NCI-H2171 (cell line): ENCODE results near the gene QRSL1.
A peak's percentile ranks its signal among the peaks of the same experiment; 100 is the strongest.
"Not testable (repeated sequence)": the region's sequence is repeated elsewhere in the genome, so short reads cannot be mapped to it uniquely, and the experiment has no call there.

Source experiments
- DNase-seq: peaks from one replicate; lab custom pipeline; 2025; lab: John Stamatoyannopoulos, UW

Gene QRSL1

GRCh38 chr6:106629103-106629858 lies at the start of gene QRSL1, which contains the start of gene RTN4IP1:
Gene QRSL1, plus strand, starts transcription at chr6:106629578. Its CDS starts 104 bp downstream, at chr6:106629682.
Gene RTN4IP1, minus strand, starts transcription at chr6:106629498. Its CDS starts 477 bp downstream, at chr6:106629021.
- peak; percentile 84 for DNase-seq

DNA sequence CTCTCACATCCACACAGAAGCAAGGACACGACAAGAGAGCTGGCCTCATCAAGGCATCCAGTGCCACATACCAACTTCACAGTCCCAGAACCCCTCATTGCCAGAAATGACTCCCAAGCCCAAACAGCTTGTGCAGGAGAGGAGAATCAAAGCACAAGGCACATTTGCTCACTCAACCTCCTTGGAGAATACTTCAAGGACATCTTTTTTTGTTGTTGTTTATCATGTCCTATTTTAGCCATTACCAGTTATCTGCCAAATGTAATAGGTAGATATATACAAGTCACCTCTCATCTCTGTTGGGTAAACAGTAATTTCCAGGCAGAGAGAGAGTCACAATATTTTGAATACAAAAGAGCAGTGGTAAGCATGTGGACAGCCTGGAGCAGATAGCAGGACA lies 47.9 kb upstream of the QRSL1 start:
- DNase-seq = no peak

DNA sequence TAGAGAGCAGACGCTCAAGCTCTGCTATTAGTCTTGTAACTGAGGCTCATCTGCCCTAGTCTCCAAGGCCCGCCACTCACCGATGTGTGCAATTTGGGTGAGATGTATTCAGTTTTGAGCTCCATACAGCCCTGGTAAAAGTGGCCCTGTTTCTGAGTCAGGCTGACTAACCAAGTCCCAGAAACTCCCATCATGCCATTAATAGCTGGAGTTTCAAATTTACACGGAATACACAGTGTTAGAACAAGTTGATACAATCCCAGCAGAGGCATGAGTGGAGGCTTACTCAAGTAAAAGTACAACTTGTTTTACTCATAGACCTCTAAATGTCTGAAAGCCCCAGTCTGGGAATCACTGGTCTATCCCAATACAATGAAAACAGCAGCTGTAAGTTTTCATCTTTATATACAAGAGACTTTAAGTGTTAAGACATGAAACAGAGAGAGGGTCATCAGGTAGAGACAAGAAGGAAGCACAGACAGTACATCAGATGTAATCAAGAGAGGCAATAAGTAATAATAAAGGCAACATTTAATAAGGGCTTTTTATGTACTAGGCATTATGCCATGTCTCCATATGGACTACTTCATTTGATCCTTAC lies 42.5 kb upstream of the QRSL1 start:
- DNase-seq = no peak

DNA sequence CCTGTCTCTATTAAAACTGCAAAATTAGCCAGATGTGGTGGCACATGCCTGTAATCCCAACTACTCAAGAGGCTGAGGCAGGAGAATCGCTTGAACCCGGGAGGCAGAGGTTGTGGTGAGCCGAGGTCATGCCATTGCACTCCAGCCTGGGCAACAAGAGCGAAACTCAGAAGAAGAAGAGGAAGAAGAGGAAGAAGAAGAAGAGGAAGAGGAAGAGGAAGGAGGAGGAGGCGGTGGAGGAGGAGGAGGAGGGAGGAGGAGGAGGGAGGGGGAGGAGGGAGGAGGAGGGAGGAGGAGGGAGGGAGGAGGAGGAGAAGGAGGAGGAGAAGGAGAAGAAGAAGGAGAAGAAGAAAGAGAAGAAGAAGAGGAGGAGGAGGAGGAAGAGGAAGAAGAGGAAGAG lies 40.4 kb upstream of the QRSL1 start:
- DNase-seq = not testable (repeated sequence)

DNA sequence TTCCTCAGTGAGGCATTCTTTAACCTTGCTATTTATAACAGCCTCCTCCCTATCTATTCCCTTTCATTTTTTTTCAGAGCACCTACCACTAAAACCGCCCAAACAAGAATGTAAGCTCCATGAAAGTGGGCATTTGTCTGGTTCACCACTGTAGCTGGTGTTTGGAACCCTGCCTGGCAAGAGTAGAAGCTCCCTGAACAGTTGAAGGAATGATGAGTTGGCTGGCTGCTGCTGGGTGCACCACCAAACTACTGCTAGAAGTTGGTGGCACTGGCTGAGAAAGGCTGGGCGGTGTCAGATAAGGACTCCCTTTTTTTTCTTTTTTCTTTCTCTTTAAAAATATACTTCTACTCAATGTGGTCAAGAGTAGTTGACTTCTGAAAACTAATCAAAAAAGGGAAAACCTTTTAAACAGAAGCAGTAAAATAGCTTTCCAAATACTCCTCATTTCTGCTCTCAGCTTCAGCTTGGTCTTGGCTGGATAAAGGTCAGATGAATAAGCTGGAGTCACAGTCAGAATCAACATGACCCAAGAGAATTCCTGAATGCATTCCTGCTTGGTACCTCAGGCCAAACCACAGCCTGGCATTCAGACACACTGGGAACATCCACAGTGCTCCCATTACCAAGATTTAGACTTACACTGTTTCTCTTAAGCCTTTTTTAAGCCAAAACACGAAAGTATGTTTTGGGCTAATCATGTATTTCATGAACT lies 38.1 kb upstream of the QRSL1 start:
- no peak for DNase-seq

- no peak for DNase-seq
Measured at GRCh38 chr6:106599440-106599839, 29.9 kb upstream of the QRSL1 start.

- no peak for DNase-seq
Measured at GRCh38 chr6:106600329-106600728, 29.0 kb upstream of the QRSL1 start.

- DNase-seq = no peak
Measured at GRCh38 chr6:106608080-106608668, 21.2 kb upstream of the QRSL1 start.

DNA sequence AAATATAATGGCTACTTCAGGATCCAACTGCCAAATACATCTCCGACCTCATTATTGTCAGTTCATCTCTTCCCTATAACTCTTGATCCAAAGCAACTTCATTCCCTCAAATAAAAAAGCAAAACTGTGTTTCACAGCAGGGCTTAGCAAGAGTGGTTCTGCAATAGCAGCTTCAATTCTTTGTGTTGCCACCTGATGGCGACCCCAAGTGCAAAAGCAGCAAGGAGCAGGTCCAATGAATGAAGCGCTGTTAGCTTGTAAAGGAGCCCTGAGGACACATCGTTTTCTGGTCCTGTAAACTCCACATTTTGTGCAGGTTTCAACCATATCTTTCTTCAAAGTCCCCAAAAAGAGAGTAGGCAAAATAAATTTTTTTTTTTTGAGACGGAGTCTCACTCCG lies 19.7 kb upstream of the QRSL1 start:
- peak; percentile 6 for DNase-seq

DNA sequence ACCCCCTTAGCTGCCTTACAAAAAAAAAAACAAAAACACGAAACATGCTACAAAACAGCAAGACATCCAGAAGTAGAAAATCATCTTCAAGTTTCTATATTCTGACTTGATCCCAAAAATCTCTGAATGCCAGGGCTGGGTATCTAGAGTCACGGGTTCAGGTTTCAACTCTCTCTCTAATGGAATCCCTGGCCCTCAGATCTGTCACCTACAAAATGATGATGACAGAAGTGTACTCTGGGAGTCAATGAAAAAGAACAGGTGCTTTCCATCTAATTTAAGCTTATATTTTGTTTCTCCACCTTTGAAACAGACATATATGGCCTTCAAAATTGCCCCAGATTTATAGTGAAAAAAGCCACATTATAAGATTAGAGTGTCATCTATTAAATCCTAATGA lies 18.3 kb upstream of the QRSL1 start:
- DNase-seq = no peak

GRCh38 chr6:106612671-106613416 lies 16.5 kb upstream of the QRSL1 start:
- DNase-seq = no peak

GRCh38 chr6:106613590-106613989 lies 15.8 kb upstream of the QRSL1 start:
- no peak for DNase-seq

- DNase-seq = no peak
Measured at GRCh38 chr6:106614166-106614565, 15.2 kb upstream of the QRSL1 start.

GRCh38 chr6:106614592-106615257 lies 14.7 kb upstream of the QRSL1 start:
- no peak for DNase-seq

DNA sequence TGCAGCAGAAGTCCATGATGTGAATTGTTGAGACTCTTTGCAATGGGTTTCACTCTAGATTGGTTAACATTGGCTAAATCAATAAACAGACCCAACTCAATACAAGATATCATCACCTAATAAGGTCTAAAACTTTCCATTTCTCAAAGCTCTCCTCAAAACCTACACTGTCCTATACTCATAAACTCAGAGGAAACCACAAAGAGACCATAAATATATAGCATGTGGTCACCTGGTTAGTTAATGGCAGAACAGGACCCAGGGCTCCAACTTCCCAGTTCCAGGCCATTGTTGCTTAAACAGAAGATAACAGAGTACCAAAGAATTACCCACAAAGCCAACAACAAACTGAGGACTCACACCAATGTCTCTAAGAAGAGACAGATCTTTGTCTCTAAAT lies 12.1 kb upstream of the QRSL1 start:
- DNase-seq = no peak

DNA sequence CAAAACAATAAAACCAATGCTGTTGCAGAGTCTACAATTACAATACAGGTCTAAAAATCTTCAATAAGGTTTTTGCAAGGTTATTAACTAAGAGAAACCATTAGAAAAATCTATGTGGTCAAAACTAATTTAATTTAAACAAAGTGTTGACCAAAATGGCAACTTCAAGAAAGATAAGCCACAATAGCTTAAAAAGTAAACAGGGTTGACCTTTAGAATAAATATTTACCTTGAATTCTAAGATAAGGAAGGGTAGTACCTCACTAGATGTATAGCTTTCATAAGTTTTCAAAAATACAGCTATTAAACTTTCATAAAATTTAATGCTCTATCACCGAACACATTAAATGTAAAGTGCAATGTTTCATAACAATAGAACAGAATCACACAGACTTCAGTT lies 11.5 kb upstream of the QRSL1 start:
- no peak for DNase-seq

GRCh38 chr6:106618324-106618723 lies 11.1 kb upstream of the QRSL1 start:
- no peak for DNase-seq

DNA sequence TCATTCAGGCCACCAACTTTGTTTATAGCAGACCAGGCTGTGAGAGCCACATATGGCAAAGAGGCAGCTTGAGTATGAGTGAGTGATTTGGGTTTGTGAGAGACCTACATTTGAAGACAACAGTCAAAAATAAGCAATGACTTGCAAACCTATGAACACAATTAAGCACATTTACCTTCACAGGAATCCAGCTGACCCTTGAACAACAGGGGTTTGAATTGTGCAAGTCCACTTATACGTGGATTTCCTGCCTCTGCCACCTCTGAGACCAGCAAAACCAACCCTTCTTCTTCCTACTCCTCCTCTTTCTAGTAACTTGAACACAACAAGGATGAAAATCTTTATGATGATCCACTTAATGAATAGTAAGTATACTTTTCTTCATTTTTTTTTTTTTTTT lies 10.2 kb upstream of the QRSL1 start:
- DNase-seq = no peak

- no peak for DNase-seq
Measured at GRCh38 chr6:106620931-106621672, 8.3 kb upstream of the QRSL1 start.

DNA sequence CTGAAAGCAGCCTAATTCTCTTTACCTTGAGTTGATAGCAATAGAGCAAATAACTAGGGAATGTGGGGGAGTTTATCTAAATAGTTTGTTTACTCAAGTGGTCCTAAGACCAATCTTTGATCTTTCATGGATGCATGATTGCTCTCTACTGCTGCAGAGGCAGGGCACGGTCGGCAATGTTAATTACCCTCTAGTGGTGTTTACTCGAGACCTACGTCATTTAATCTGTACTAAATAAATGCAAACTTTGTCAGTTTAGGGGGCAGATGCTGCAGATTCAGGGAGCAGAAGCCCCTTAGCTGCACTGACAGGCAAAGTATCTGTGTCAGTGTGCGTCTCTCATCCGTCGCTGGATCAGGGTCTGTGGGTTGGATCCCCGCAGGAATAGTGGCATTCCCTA lies 7.0 kb upstream of the QRSL1 start:
- DNase-seq = no peak

GRCh38 chr6:106623039-106623438 lies 6.3 kb upstream of the QRSL1 start:
- DNase-seq = no peak
